HCT116 (cell line): Measurements from ENCODE around the gene SEMA3G. TPM values are rescaled to one million over a fixed set of nuclear protein-coding genes. Genes with fewer than 3 reads are reported as not detected.

Source experiments
- ATAC-seq: fragments of 200-7000 bp; cut with Tn5 transposase; 2 replicates; pipeline ENCODE4 v1.9.1; 2020; ENCODE audit warnings: mild to moderate bottlenecking, moderate library complexity
- BruUV-seq: library from RNA; stranded (reverse); fragments of 400-500 nt; replicated peaks from 2 replicates; lab custom pipeline; 2021; lab: Mats Ljungman, UMichigan
- CTCF ChIA-PET: fragments of 300-600 bp; sonication (Branson Sonifier 250); formaldehyde crosslinking; loops from one replicate; lab custom pipeline; 2021; ENCODE audit warnings: antibody characterized with exemption; lab: Charles Lee
- POLR2A ChIA-PET: fragments of 300-600, 350-600 bp; sonication (Branson Sonifier 250); formaldehyde crosslinking; loops from one replicate; lab custom pipeline; 2021; ENCODE audit warnings: antibody characterized with exemption; lab: Charles Lee
- RAD21 ChIA-PET, 2 experiments: fragments of 300-600 bp; sonication (Branson Sonifier 250); formaldehyde crosslinking; loops; one replicate each; lab custom pipeline; 2023; ENCODE audit warnings: low total read pairs in 2 of 2; ENCODE audit not compliant: uncharacterized antibody in 2 of 2, unreplicated experiment in 2 of 2, low non-redundant PET in 1 of 2; lab: Charles Lee
- DNase-seq: peaks from one replicate; pipeline ENCODE4 v3.0.0-alpha.2; 2010; ENCODE audit warnings: low read depth, low spot score
- H2AFZ ChIP-seq: fragments of 200-600 bp; shearing (Covaris generic), sonication (generic); 2 replicates; pipeline ENCODE4 v1.6.1; 2017; ENCODE audit warnings: low read depth, mixed run types, mixed read lengths, antibody characterized with exemption, low read length; ENCODE audit not compliant: poor library complexity, severe bottlenecking
- H3K27ac ChIP-seq: 2 replicates; pipeline ENCODE4 v1.5.1; 2012; ENCODE audit warnings: low read depth, low read length
- H3K27me3 ChIP-seq: fragments of 200-600 bp; sonication (generic); 2 replicates; pipeline ENCODE4 v1.6.1; 2016; ENCODE audit warnings: mixed run types, low read length, mixed read lengths; ENCODE audit not compliant: insufficient read depth
- H3K36me3 ChIP-seq, 2 experiments: fragments of 200-500 bp in 1 of 2; fragments of 200-600 bp in 1 of 2; sonication (Bioruptor generic) in 1 of 2; sonication (generic) in 1 of 2; 2 replicates each; pipeline versions ENCODE4 v1.5.1 to v1.6.1; 2014 to 2016; ENCODE audit warnings: low read length in 2 of 2, inconsistent platforms in 1 of 2, mixed read lengths in 1 of 2, mixed run types in 1 of 2; ENCODE audit not compliant: insufficient read depth in 2 of 2, control insufficient read depth in 1 of 2
- H3K4me1 ChIP-seq, 2 experiments: fragments of 200-600 bp in 1 of 2; sonication (generic) in 1 of 2; 2 replicates each; pipeline versions ENCODE4 v1.5.1 to v1.6.1; 2012 to 2017; ENCODE audit warnings: low read length in 2 of 2, inconsistent platforms in 1 of 2, mild to moderate bottlenecking in 1 of 2, mixed read lengths in 1 of 2, mixed run types in 1 of 2, moderate library complexity in 1 of 2; ENCODE audit not compliant: insufficient read depth in 2 of 2, control insufficient read depth in 1 of 2
- H3K4me2 ChIP-seq: fragments of 200-600 bp; sonication (generic); 2 replicates; pipeline ENCODE4 v1.6.1; 2017; ENCODE audit warnings: mixed run types, low read length, mixed read lengths
- H3K4me3 ChIP-seq, 2 experiments: fragments of 200-600 bp in 1 of 2; sonication (generic) in 1 of 2; replicated peaks in 1 of 2; 2 replicates each; pipeline ENCODE4 v1.5.1; 2011 to 2016; ENCODE audit warnings: low read length in 2 of 2, control low read depth in 1 of 2, low read depth in 1 of 2, mild to moderate bottlenecking in 1 of 2, mixed read lengths in 1 of 2, mixed run types in 1 of 2
- H3K79me2 ChIP-seq: fragments of 200-600 bp; sonication (generic); 2 replicates; pipeline ENCODE4 v1.6.1; 2017; ENCODE audit warnings: mild to moderate bottlenecking, mixed run types, low read length, moderate library complexity, mixed read lengths; ENCODE audit not compliant: insufficient read depth
- H3K9ac ChIP-seq: fragments of 200-600 bp; sonication (generic); 2 replicates; pipeline ENCODE4 v1.6.1; 2016; ENCODE audit warnings: low read length, mixed read lengths
- H3K9me2 ChIP-seq: fragments of 200-600 bp; sonication (generic), shearing (Covaris generic); 2 replicates; pipeline ENCODE4 v1.6.1; 2017; ENCODE audit warnings: mixed run types, mild to moderate bottlenecking, moderate library complexity; ENCODE audit not compliant: insufficient read depth
- H3K9me3 ChIP-seq, 2 experiments: fragments of 200-500 bp in 1 of 2; fragments of 200-600 bp in 1 of 2; sonication (Bioruptor generic) in 1 of 2; sonication (generic) in 1 of 2; 2 replicates each; pipeline ENCODE4 v1.6.1; 2014 to 2017; ENCODE audit warnings: low read length in 2 of 2, mixed read lengths in 2 of 2, inconsistent platforms in 1 of 2, low read depth in 1 of 2, mild to moderate bottlenecking in 1 of 2, mixed run types in 1 of 2, moderate library complexity in 1 of 2; ENCODE audit not compliant: control insufficient read depth in 1 of 2, insufficient read depth in 1 of 2
- H4K20me1 ChIP-seq: fragments of 200-600 bp; sonication (generic), shearing (Covaris generic); 2 replicates; pipeline ENCODE4 v1.6.1; 2017; ENCODE audit warnings: mixed run types, mild to moderate bottlenecking, moderate library complexity; ENCODE audit not compliant: insufficient read depth
- ATF3 ChIP-seq: IDR thresholded peaks from 2 replicates; pipeline ENCODE4 v1.6.1; 2012
- CBX3 ChIP-seq: IDR thresholded peaks from 2 replicates; pipeline ENCODE4 v1.6.1; 2012; ENCODE audit warnings: low read depth
- EGR1 ChIP-seq: IDR thresholded peaks from 2 replicates; pipeline ENCODE4 v1.6.1; 2012; ENCODE audit warnings: low read depth
- EZH2 ChIP-seq: fragments of 200-600 bp; sonication (generic); IDR thresholded peaks from 2 replicates; pipeline ENCODE4 v1.6.1; 2017; ENCODE audit warnings: antibody characterized with exemption, mixed run types
- FOSL1 ChIP-seq: IDR thresholded peaks from 2 replicates; pipeline ENCODE4 v1.6.1; 2012; ENCODE audit warnings: low read depth
- JUND ChIP-seq: IDR thresholded peaks from 2 replicates; pipeline ENCODE4 v1.6.1; 2012
- MAX ChIP-seq: IDR thresholded peaks from 2 replicates; pipeline ENCODE4 v1.6.1; 2012
- POLR2A ChIP-seq: IDR thresholded peaks from 2 replicates; pipeline ENCODE4 v1.7.0; 2011; ENCODE audit warnings: borderline replicate concordance; ENCODE audit not compliant: insufficient read depth, insufficient read length; ENCODE audit errors: extremely low read depth
- POLR2AphosphoS5 ChIP-seq: IDR thresholded peaks from 2 replicates; pipeline ENCODE4 v1.6.1; 2011; ENCODE audit warnings: mild to moderate bottlenecking, low read depth, low read length, moderate library complexity
- REST ChIP-seq: IDR thresholded peaks from 2 replicates; pipeline ENCODE4 v1.6.1; 2012; ENCODE audit warnings: low read depth
- SIN3A ChIP-seq: IDR thresholded peaks from 2 replicates; pipeline ENCODE4 v1.6.1; 2012; ENCODE audit warnings: low read depth
- SP1 ChIP-seq: IDR thresholded peaks from 2 replicates; pipeline ENCODE4 v1.6.1; 2012; ENCODE audit warnings: low read depth
- SRF ChIP-seq: IDR thresholded peaks from 2 replicates; pipeline ENCODE4 v1.6.1; 2012; ENCODE audit warnings: low read depth
- TCF7L2 ChIP-seq: IDR thresholded peaks from 2 replicates; pipeline ENCODE4 v1.7.0; 2011; ENCODE audit warnings: borderline replicate concordance, inconsistent platforms; ENCODE audit not compliant: insufficient read depth, insufficient read length; ENCODE audit errors: extremely low read depth
- ZFX ChIP-seq: fragments of 450-650 bp; IDR thresholded peaks from 2 replicates; pipeline ENCODE4 v1.6.1; 2017
- ZNF274 ChIP-seq: fragments of 200-500 bp; sonication (Bioruptor generic); IDR thresholded peaks from 2 replicates; pipeline ENCODE4 v1.6.1; 2014; ENCODE audit warnings: mild to moderate bottlenecking, low read depth, low read length, inconsistent platforms
- intact Hi-C: fragments of 100-400 bp; cut with micrococcal nuclease; formaldehyde crosslinking; loops from 2 replicates; pipeline ENCODE4 v1.10.0; 2022
- total RNA-seq: library from RNA; stranded (reverse); gene quantifications from one replicate; pipeline ENCODE4 v1.2.1, GENCODE V29; 2021; ENCODE audit not compliant: unreplicated experiment

The SEMA3G gene
- total RNA-seq, 1 experiment from 2014 or later, result 4.2 TPM

DNA sequence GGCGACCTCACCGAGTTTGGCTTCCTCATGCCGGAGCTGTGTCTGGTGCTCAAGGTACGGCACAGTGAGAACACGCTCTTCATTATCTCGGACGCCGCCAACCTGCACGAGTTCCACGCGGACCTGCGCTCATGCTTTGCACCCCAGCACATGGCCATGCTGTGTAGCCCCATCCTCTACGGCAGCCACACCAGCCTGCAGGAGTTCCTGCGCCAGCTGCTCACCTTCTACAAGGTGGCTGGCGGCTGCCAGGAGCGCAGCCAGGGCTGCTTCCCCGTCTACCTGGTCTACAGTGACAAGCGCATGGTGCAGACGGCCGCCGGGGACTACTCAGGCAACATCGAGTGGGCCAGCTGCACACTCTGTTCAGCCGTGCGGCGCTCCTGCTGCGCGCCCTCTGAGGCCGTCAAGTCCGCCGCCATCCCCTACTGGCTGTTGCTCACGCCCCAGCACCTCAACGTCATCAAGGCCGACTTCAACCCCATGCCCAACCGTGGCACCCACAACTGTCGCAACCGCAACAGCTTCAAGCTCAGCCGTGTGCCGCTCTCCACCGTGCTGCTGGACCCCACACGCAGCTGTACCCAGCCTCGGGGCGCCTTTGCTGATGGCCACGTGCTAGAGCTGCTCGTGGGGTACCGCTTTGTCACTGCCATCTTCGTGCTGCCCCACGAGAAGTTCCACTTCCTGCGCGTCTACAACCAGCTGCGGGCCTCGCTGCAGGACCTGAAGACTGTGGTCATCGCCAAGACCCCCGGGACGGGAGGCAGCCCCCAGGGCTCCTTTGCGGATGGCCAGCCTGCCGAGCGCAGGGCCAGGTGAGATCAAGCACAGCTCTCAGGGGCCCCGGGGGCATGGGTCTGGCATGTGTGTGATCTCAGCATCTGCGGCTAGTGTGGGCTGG is 43.1 kb upstream of the SEMA3G start:
- TF ChIP-seq SRF (no peak), EGR1 (no peak), EZH2 (no peak), POLR2AphosphoS5 (no peak), SP1 (no peak), POLR2A (no peak), ZNF274 (no peak), MAX (no peak)
- Histone ChIP-seq H3K4me3 (no peak overlapping the region), H3K36me3 (peaks cover 5 to 26% of the 10 kb centered on the region in 2 experiments; a peak in 3 of 4 replicates), H2AFZ (no peak overlapping the region), H3K9ac (no peak overlapping the region), H3K27ac (no peak overlapping the region), H3K9me3 (no peaks in the 10 kb centered on the region), H3K27me3 (no peaks in the 10 kb centered on the region), H3K9me2 (no peaks in the 10 kb centered on the region), H3K79me2 (no peaks in the 10 kb centered on the region), H4K20me1 (no peaks in the 10 kb centered on the region), H3K4me1 (no peaks in the 10 kb centered on the region), H3K4me2 (no peak overlapping the region)
- ChIA-PET RAD21 (no interaction called here), CTCF (no interaction called here), POLR2A (no interaction called here)
- no TSS peak for BruUV-seq
- intact Hi-C loops, result no loop called here
- no peak for DNase-seq
- ATAC-seq, result no peak

DNA sequence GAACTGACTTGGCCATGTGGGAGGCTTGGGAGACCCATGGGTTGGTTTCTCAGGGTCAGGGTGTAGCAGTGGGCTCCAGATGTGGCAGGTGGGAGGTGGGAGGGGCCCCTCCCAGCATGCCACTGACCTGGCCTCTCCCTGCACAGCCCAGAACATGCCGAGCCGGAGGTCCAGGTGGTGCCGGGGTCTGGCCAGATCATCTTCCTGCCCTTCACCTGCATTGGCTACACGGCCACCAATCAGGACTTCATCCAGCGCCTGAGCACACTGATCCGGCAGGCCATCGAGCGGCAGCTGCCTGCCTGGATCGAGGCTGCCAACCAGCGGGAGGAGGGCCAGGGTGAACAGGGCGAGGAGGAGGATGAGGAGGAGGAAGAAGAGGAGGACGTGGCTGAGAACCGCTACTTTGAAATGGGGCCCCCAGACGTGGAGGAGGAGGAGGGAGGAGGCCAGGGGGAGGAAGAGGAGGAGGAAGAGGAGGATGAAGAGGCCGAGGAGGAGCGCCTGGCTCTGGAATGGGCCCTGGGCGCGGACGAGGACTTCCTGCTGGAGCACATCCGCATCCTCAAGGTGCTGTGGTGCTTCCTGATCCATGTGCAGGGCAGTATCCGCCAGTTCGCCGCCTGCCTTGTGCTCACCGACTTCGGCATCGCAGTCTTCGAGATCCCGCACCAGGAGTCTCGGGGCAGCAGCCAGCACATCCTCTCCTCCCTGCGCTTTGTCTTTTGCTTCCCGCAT is 42.3 kb upstream of the SEMA3G start:
- no TSS peak for BruUV-seq
- Histone ChIP-seq H3K9me2 (no peaks in the 10 kb centered on the region), H3K9me3 (no peaks in the 10 kb centered on the region), H3K9ac (no peak overlapping the region), H3K27ac (no peak overlapping the region), H3K36me3 (peaks cover 5 to 31% of the 10 kb centered on the region in 2 experiments; a peak in 3 of 4 replicates), H2AFZ (no peak overlapping the region), H3K27me3 (no peaks in the 10 kb centered on the region), H3K4me1 (no peaks in the 10 kb centered on the region), H3K4me2 (no peak overlapping the region), H4K20me1 (no peaks in the 10 kb centered on the region), H3K4me3 (no peak overlapping the region), H3K79me2 (no peaks in the 10 kb centered on the region)
- DNase-seq (no peak), ATAC-seq (no peak)
- ChIA-PET RAD21 (no interaction called here), CTCF (no interaction called here), POLR2A (no interaction called here)
- intact Hi-C loops, result no loop called here
- TF ChIP-seq ZNF274 (no peak), SRF (no peak), ZFX (no peak), REST (no peak), FOSL1 (no peak), SIN3A (no peak), POLR2A (no peak), ATF3 (no peak), TCF7L2 (no peak), SP1 (no peak), JUND (no peak), CBX3 (no peak), EZH2 (no peak)
